Fibroblast of skin of left biceps (primary cell): ENCODE measurements around the gene MUL1.
"Not testable (repeated sequence)": the region's sequence is repeated elsewhere in the genome, so short reads cannot be mapped to it uniquely, and the experiment has no call there.

ENCODE experiments used
- DNase-seq, 2 experiments: peaks; one replicate each; pipeline ENCODE4 v3.0.0-alpha.2; 2013; ENCODE audit warnings: low read depth in 2 of 2

The MUL1 gene

GRCh38 chr1:20511518-20512428, 3.8 kb upstream of the MUL1 start:
- no peak for DNase-seq

- DNase-seq: no peak
Measured at GRCh38 chr1:20508411-20508771, 440 bp upstream of the MUL1 start.

GRCh38 chr1:20507248-20507563, 745 bp downstream of the MUL1 start:
- no peak for DNase-seq

GRCh38 chr1:20505488-20505887, 2.5 kb downstream of the MUL1 start:
- no peak for DNase-seq

- no peak for DNase-seq
Measured at GRCh38 chr1:20500716-20501115, 7.2 kb downstream of the MUL1 start.

- DNase-seq: no peak
Measured at GRCh38 chr1:20499718-20500117, 8.2 kb downstream of the MUL1 start.

GRCh38 chr1:20499105-20499504, 8.8 kb downstream of the MUL1 start:
- DNase-seq: no peak

- DNase-seq: no peak
Measured at GRCh38 chr1:20498116-20498515, 9.8 kb downstream of the MUL1 start.

- no peak for DNase-seq
Measured at GRCh38 chr1:20497506-20497905, 10.4 kb downstream of the MUL1 start.

GRCh38 chr1:20496725-20497383, 11.1 kb downstream of the MUL1 start:
- DNase-seq: not testable (repeated sequence)

GRCh38 chr1:20496241-20496661, 11.7 kb downstream of the MUL1 start:
- DNase-seq: no peak

GRCh38 chr1:20495661-20496060, 12.3 kb downstream of the MUL1 start:
- no peak for DNase-seq

GRCh38 chr1:20494609-20495311, 13.2 kb downstream of the MUL1 start:
- peak in 1 of 2 experiments; percentile 47 for DNase-seq

- peak; percentile 55 to 62 for DNase-seq
Measured at GRCh38 chr1:20493839-20494608, 13.9 kb downstream of the MUL1 start.

GRCh38 chr1:20493309-20493708, 14.6 kb downstream of the MUL1 start:
- no peak for DNase-seq

- DNase-seq: no peak
Measured at GRCh38 chr1:20492751-20493150, 15.2 kb downstream of the MUL1 start.

- no peak for DNase-seq
Measured at GRCh38 chr1:20491866-20492265, 16.1 kb downstream of the MUL1 start.

- DNase-seq: no peak
Measured at GRCh38 chr1:20491178-20491577, 16.8 kb downstream of the MUL1 start.

GRCh38 chr1:20487236-20487590, 20.7 kb downstream of the MUL1 start:
- no peak for DNase-seq

- DNase-seq: no peak
Measured at GRCh38 chr1:20486457-20487235, 21.3 kb downstream of the MUL1 start.
